ENCODE data around the gene PPP1CA. TPM values are rescaled to one million over a fixed set of nuclear protein-coding genes. Genes with fewer than 3 reads are reported as not detected.

Gene PPP1CA
- total RNA-seq, 3 donors from 2014 or later: 130 to 239 (median 209) TPM

GRCh38 chr11:67349928-67350465, 51.7 kb downstream of the PPP1CA start:
- Histone ChIP-seq H3K9me3 (no peaks in the 10 kb centered on the region), H3K36me3 (ENCODE audit: low read depth) (no peaks in the 10 kb centered on the region), H3K4me1 (ENCODE audit: low read depth) (peaks cover 59% of the 10 kb centered on the region), H3K4me3 (no peak overlapping the region)
- ATAC-seq (no peak), DNase-seq (no peak)
- TF ChIP-seq CTCF (IDR thresholded peaks at IDR 0.05): no peak
- intact Hi-C loops (cut with DNase I, micrococcal nuclease): no loop called here

- peaks cover 59% of the 10 kb centered on the region for H3K4me1 ChIP-seq (ENCODE audit: low read depth)
- peak in 1 of 3 donors; percentile 6 for DNase-seq
- H3K9me3 ChIP-seq: no peaks in the 10 kb centered on the region
- no peaks in the 10 kb centered on the region for H3K36me3 ChIP-seq (ENCODE audit: low read depth)
- intact Hi-C loops (cut with DNase I, micrococcal nuclease): no loop called here
- H3K4me3 ChIP-seq: no peak overlapping the region
- no peak for ATAC-seq
- no peak for TF ChIP-seq CTCF (IDR thresholded peaks at IDR 0.05)
These were observed 52.2 kb downstream of the PPP1CA start for GRCh38 chr11:67349457-67349856.

GRCh38 chr11:67349036-67349435, 52.6 kb downstream of the PPP1CA start:
- Histone ChIP-seq H3K4me1 (ENCODE audit: low read depth) (peaks cover 56% of the 10 kb centered on the region), H3K4me3 (no peak overlapping the region), H3K36me3 (ENCODE audit: low read depth) (no peaks in the 10 kb centered on the region), H3K9me3 (no peaks in the 10 kb centered on the region)
- TF ChIP-seq CTCF (IDR thresholded peaks at IDR 0.05): no peak
- no peak for ATAC-seq
- DNase-seq: no peak
- intact Hi-C loops (cut with DNase I, micrococcal nuclease): no loop called here

Other genes starting within 250 kb of the PPP1CA start
- gene GRK2, start 135.4 kb downstream of the PPP1CA start, total RNA-seq: 100 to 1,000 TPM in 2 of 3 donors, 10 to 100 TPM in 1; 86.8 to 114 (median 106) TPM
- 10 to 100 TPM; 20.0 to 46.3 (median 26.7) TPM for gene ANKRD13D, start 112.6 kb downstream of the PPP1CA start, total RNA-seq
- 10 to 100 TPM; 55.8 to 87.0 (median 57.6) TPM for gene SSH3, start 98.3 kb downstream of the PPP1CA start, total RNA-seq
- 100 to 1,000 TPM; 130 to 266 (median 201) TPM for gene POLD4, start 48.3 kb downstream of the PPP1CA start, total RNA-seq
- gene CLCF1, start 28.3 kb downstream of the PPP1CA start, total RNA-seq: 1 to 10 TPM; 2.2 to 3.0 (median 2.7) TPM
- 10 to 100 TPM; 27.9 to 39.3 (median 29.1) TPM for gene RAD9A, start 9.9 kb downstream of the PPP1CA start, total RNA-seq
- gene TBC1D10C, start 2.2 kb upstream of the PPP1CA start, total RNA-seq: 1 to 10 TPM; 5.0 to 8.4 (median 5.3) TPM
- gene CARNS1, start 13.8 kb upstream of the PPP1CA start, total RNA-seq: under 1 TPM; 0.26 to 0.89 (median 0.70) TPM
- 10 to 100 TPM; 43.1 to 51.6 (median 45.4) TPM for gene RPS6KB2, start 26.6 kb upstream of the PPP1CA start, total RNA-seq
- 10 to 100 TPM in 2 of 3 donors, 1 to 10 TPM in 1; 7.2 to 13.6 (median 10.0) TPM for gene PTPRCAP, start 35.8 kb upstream of the PPP1CA start, total RNA-seq
- gene CORO1B, start 41.6 kb upstream of the PPP1CA start, total RNA-seq: 100 to 1,000 TPM; 133 to 240 (median 184) TPM
- gene GPR152, start 50.9 kb upstream of the PPP1CA start, total RNA-seq: not detected
- 1 to 10 TPM in 2 of 3 donors, under 1 TPM in 1; 0.95 to 1.9 (median 1.2) TPM for gene CABP4, start 53.5 kb upstream of the PPP1CA start, total RNA-seq
- gene TMEM134, start 67.4 kb upstream of the PPP1CA start, total RNA-seq: 10 to 100 TPM; 44.7 to 82.2 (median 60.9) TPM
- 10 to 100 TPM; 33.7 to 84.9 (median 52.2) TPM for gene AIP, start 81.2 kb upstream of the PPP1CA start, total RNA-seq
- 100 to 1,000 TPM in 1 of 3 donors, 10 to 100 TPM in 2; 59.6 to 104 (median 83.7) TPM for gene PITPNM1, start 103.5 kb upstream of the PPP1CA start, total RNA-seq
- 10 to 100 TPM; 63.5 to 81.3 (median 79.3) TPM for gene CDK2AP2, start 106.3 kb upstream of the PPP1CA start, total RNA-seq
- gene CABP2, start 121.6 kb upstream of the PPP1CA start, total RNA-seq: not detected
- gene GSTP1, start 182.0 kb upstream of the PPP1CA start, total RNA-seq: 100 to 1,000 TPM; 284 to 441 (median 325) TPM
- gene NDUFV1, start 205.1 kb upstream of the PPP1CA start, total RNA-seq: 100 to 1,000 TPM; 248 to 349 (median 311) TPM
- gene NUDT8, start 228.1 kb upstream of the PPP1CA start, total RNA-seq: 10 to 100 TPM; 17.3 to 34.6 (median 23.1) TPM
- gene TBX10, start 237.9 kb upstream of the PPP1CA start, total RNA-seq: 10 to 100 TPM in 1 of 3 donors, 1 to 10 TPM in 2; 3.7 to 19.1 (median 9.6) TPM
- 10 to 100 TPM in 2 of 3 donors, 1 to 10 TPM in 1; 3.3 to 14.6 (median 14.1) TPM for gene ACY3, start 248.9 kb upstream of the PPP1CA start, total RNA-seq